LoVo (cell line): ENCODE measurements around the gene NAT8.
"Not testable (repeated sequence)": the region's sequence is repeated elsewhere in the genome, so short reads cannot be mapped to it uniquely, and the experiment has no call there.

Experiments
- DNase-seq: peaks from one replicate; pipeline ENCODE4 v3.0.0-alpha.2; 2016; ENCODE audit warnings: low spot score

NAT8 gene

GRCh38 chr2:73636977-73637376 is 5.2 kb downstream of the NAT8 start:
- DNase-seq = not testable (repeated sequence)

GRCh38 chr2:73630662-73631266 is 11.5 kb downstream of the NAT8 start:
- not testable (repeated sequence) for DNase-seq

- DNase-seq = not testable (repeated sequence)
Observed at GRCh38 chr2:73628493-73628892, 13.7 kb downstream of the NAT8 start.

- not testable (repeated sequence) for DNase-seq
Observed at GRCh38 chr2:73626237-73626636, 16.0 kb downstream of the NAT8 start.

- DNase-seq = not testable (repeated sequence)
Observed at GRCh38 chr2:73624625-73625024, 17.6 kb downstream of the NAT8 start.

- not testable (repeated sequence) for DNase-seq
Observed at GRCh38 chr2:73624036-73624435, 18.2 kb downstream of the NAT8 start.

GRCh38 chr2:73619925-73620324 is 22.3 kb downstream of the NAT8 start:
- DNase-seq = not testable (repeated sequence)

- no peak for DNase-seq
Observed at GRCh38 chr2:73614997-73615396, 27.2 kb downstream of the NAT8 start.

GRCh38 chr2:73614105-73614504 is 28.1 kb downstream of the NAT8 start:
- DNase-seq = no peak

- DNase-seq = no peak
Observed at GRCh38 chr2:73611867-73612266, 30.4 kb downstream of the NAT8 start.

GRCh38 chr2:73611193-73611592 is 31.0 kb downstream of the NAT8 start:
- no peak for DNase-seq

GRCh38 chr2:73610111-73610510 is 32.1 kb downstream of the NAT8 start:
- DNase-seq = no peak

- not testable (repeated sequence) for DNase-seq
Observed at GRCh38 chr2:73604589-73604988, 37.6 kb downstream of the NAT8 start.

GRCh38 chr2:73603099-73603588 is 39.1 kb downstream of the NAT8 start:
- DNase-seq = not testable (repeated sequence)

- no peak for DNase-seq
Observed at GRCh38 chr2:73601780-73602179, 40.4 kb downstream of the NAT8 start.

GRCh38 chr2:73594251-73594650 is 48.0 kb downstream of the NAT8 start:
- DNase-seq = no peak

- DNase-seq = no peak
Observed at GRCh38 chr2:73593680-73594079, 48.5 kb downstream of the NAT8 start.
